Anterior cingulate cortex (tissue), 58 donors: Measurements from ENCODE around the gene ATP6V0A4.

Source experiments
- DNase-seq, 58 donors: peaks; one replicate each; lab custom pipeline; 2025; lab: John Stamatoyannopoulos, UW

ATP6V0A4 gene

GRCh38 chr7:138665669-138666140 is 132.3 kb downstream of the ATP6V0A4 start:
- DNase-seq: peak in 21 of 58 donors; percentile 2 to 55 (median 26)

DNA sequence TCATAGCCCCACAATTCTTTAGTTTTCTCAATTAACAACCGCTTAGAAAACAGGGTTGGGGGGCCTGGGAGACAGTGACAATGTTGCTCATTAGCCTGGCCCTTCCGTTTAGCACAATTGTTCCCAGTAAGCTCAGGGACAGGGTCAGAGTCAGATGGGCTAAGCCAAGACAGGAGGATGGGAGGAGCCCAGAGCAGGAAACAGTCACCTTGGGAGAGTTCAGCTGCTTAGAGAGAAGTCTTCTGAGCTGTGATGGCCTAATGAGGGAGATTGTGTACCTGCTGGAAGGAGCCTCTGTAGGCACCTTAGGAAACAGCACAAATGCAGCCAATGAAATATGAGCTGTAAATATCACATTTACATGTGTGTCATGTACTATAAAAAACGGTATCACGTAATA is 132.7 kb downstream of the ATP6V0A4 start:
- no peak for DNase-seq

- DNase-seq: peak in 7 of 58 donors; percentile 3 to 29 (median 7)
These were observed 134.0 kb downstream of the ATP6V0A4 start for GRCh38 chr7:138663725-138664710.

DNA sequence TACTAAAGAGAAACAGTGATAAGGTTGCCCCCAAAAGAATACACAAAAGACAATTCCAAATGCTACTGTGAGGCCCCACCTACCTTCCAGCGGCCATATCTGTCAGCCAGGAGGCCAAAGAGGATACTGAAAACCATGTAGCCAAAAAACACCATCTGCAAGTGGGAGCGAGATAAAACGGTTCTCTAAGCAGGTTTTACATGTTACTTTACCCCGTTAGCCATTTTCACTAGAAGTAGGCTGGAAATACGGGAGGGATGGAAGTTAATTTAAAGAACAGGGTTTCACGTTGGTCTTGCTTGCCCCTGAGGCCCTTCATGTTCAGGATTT is 135.0 kb downstream of the ATP6V0A4 start:
- DNase-seq: no peak

DNA sequence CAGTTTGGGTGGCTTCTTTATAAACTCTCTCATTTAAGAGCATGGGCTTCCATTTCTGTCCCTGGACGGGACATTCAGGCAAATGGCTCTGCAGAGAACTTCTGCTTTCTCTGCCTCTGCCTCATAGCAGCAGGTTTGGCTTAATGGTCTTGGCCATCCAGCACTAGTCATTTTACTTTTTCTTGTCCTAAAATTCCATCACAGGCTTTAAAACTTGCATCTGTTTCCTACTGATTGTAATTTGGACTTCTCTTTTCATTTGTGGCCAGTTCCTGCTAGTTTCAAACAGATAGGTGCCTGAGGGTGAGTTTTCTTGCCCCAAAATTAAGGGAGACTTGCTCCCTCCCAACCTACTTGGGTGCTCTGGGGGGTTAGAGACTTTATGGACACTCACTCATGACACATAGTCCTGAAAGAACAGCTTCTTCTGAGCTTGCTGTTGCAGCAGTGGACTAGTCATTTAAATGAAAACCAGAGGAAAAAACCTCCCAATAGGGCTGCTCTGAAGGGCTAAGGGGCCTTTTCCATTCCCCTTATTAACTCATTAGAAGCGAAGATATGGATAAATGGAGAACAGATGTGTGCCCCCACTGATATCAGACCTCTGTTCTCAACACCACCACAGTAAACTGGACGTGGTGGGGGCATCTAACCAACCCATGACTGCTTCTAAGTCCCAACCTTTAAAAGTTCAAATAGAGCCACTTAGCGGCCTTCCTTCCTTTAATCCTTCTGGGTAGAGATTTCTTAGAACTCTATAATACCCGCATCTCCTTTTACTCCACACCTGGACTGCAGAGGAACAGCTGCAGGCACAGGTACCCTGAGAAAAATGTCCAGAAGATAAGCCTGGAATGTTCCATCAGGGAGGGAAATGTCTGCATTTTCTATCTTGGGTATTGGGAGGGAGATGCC is 135.7 kb downstream of the ATP6V0A4 start:
- no peak for DNase-seq

GRCh38 chr7:138661069-138661635 is 136.8 kb downstream of the ATP6V0A4 start:
- no peak for DNase-seq

DNA sequence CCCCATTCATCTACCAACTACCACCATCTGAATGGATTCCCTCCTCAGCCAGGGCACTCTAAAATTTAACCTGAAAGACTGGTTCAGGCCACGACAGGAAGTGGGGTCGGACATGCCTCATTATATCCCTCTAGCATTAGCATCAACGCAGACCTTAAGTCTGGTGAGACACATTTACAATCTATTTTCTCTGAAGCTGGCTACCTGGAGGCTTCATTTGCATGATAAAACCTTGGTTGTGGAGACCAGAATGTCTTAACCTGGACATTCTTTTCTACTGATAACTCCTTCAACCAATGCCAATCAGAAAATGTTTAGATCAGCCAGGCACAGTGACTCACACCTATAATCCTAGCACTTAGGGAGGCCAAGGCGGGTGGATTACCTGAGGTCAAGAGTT is 139.1 kb downstream of the ATP6V0A4 start:
- no peak for DNase-seq

- no peak for DNase-seq
These were observed 140.1 kb downstream of the ATP6V0A4 start for GRCh38 chr7:138657854-138658386.

- DNase-seq: no peak
These were observed 141.0 kb downstream of the ATP6V0A4 start for GRCh38 chr7:138656952-138657351.
